OCI-M2 (cell line): Measurements from ENCODE around the gene ELK4.
"Not testable (repeated sequence)": the region's sequence is repeated elsewhere in the genome, so short reads cannot be mapped to it uniquely, and the experiment has no call there.

Experiments
- DNase-seq: peaks from one replicate; lab custom pipeline; 2025; ENCODE audit not compliant: unreplicated experiment; lab: John Stamatoyannopoulos, UW

The ELK4 gene

GRCh38 chr1:205665201-205666045 lies 33.6 kb upstream of the ELK4 start:
- DNase-seq, result no peak

DNA sequence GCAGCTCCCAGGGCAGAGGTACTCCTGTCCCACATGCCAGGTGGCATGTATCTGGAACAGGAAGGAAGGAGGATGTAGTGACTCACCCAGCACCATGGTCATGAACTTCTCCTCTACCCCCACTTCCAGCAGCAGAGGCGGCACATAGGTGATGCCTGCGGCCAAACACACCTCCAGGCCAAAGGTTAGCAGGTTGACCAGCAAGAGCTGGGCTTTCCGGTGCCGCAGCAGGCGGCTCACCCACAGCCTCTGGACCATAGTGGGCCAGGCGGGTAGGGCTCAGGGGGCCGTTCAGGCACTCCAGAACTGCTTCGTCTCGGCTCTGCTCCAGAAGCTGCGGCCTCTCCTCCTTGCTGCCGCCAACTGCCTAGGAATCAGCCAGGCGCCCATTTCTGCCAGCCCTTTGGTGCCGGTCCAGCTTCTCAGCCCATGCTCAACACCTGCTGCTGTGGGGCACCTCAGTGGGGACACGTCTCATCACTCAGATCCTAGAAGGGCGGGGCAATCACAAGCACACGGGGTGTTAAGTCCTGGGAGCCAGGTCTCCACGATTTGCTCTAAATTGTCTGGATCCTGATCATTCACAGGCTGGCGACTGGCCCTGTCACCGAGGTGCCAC lies 32.7 kb upstream of the ELK4 start:
- no peak for DNase-seq

- DNase-seq, result no peak
Measured at GRCh38 chr1:205663286-205663936, 31.6 kb upstream of the ELK4 start.

DNA sequence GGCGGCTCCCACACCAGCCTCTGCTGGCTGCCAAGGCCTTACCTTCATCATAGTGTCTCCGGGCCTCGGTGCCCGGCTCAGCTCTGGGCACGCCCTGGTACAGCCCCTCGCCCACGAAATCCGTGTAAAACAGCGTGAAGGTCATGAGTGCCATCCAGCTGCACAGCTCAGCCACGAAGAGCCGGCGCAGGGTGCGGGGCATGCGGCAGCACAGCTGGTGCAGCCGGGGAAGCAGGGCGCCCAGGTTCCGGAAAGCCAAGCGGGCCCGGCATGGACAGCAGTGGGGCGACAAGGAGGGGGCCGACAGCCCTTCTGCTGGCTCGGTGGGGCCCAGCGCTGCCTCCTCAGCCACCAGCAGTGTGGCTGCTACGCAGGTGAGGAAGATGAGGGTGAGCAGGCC lies 31.0 kb upstream of the ELK4 start:
- DNase-seq, result no peak

GRCh38 chr1:205662135-205662738 lies 30.4 kb upstream of the ELK4 start:
- no peak for DNase-seq

DNA sequence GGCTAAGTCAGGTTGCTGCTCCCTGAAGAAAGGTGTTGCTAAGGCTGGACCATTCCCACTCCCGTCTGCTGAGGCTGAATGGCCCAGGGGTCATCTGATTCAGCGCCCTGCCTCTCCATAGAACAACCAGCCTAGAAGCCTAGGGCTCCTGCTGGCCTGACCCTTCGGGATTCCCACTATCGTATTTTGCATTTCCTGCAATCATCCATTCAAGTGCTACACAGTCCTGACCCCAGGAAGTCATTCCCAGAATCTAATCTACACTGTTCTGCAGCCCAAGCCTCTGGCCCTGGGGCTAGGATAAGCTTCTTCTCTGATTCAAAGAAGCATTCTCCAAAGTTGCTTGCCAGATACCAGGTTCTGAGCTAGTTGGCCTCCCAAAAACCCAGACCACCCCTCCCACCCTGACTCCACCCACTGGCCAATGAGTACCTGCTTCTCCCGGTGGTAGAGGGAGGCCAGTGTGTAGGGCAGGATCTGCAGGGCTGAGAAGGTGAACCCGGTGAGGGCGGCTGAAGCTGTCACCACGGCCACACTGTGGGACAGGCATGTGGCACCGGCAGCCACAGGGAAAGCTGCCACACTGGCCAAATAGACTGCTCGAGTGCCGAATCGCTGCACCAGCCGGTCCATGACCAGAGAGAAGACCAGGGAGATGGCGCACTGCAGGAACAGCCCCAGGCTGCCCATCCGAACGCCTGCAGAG lies 29.8 kb upstream of the ELK4 start:
- no peak for DNase-seq

GRCh38 chr1:205660361-205660760 lies 28.6 kb upstream of the ELK4 start:
- no peak for DNase-seq

GRCh38 chr1:205658943-205659581 lies 27.3 kb upstream of the ELK4 start:
- peak; percentile 35 for DNase-seq

- no peak for DNase-seq
Measured at GRCh38 chr1:205656236-205656635, 24.4 kb upstream of the ELK4 start.

GRCh38 chr1:205652984-205653383 lies 21.2 kb upstream of the ELK4 start:
- DNase-seq, result no peak

DNA sequence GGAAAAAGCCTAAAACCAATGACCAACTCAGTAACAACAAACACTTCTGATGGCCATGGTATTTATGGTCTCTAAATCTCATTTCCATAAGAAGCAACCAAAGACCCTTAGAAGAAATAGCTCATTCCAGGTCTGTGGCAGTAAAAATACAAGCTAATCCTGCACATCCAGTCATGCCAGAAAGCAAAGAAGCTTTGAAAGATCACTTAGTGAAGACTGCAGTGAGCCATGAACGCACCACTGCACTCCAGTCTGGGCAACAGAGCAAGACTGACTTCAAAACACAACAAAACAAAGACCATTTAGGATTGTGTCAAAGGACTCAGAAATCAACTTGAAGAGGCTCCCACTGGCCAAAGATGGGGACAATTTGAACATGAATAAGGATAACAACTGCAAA lies 18.4 kb upstream of the ELK4 start:
- no peak for DNase-seq

DNA sequence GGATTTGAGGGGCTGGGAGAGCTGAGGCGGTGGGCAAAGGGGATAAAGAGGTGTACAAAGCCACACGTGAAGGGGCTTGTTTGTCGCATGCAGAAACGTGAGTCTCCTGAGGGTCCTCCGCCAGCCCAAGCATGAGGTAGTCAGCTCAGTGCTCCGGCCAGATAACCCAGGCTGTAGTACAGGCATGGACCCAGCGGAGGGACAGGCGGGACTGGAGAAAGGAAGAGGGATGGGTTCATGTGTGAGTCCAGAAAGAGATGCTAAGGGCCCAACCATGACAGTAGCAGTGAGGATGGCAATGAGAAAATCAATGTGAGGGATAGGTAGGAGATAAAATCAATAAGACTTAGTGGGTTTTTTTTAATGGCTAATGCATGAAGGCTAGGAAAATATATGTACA lies 13.7 kb upstream of the ELK4 start:
- no peak for DNase-seq

DNA sequence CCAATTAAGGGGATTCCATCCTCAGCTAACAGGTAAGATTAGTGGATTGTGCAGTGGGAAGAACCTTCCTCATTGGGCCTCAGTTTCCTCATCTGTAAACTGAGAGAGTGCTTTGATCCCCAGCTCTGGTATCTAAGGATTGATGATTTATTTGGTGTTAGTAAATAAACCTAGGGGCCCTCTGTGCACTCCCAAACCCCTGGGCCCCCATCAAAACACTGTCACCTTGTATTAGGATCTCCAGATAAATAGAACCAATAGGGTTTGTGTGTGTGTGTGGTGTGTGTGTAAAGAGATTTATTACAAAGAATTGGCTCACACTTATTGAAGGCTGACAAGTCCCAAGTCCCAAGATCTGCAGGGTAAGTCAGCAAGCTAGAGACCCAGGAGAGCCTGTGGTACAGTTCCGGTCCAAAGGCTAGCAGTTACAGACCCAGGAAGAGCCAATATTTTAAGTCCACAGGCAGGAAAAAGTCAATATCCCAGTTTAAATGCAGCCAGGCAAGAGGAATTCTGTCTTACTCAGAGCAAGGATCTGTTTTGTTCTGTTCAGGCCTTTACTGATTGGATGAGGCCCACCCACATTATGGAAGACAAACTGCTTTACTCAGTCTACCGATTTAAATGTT lies 11.0 kb upstream of the ELK4 start:
- DNase-seq, result no peak

DNA sequence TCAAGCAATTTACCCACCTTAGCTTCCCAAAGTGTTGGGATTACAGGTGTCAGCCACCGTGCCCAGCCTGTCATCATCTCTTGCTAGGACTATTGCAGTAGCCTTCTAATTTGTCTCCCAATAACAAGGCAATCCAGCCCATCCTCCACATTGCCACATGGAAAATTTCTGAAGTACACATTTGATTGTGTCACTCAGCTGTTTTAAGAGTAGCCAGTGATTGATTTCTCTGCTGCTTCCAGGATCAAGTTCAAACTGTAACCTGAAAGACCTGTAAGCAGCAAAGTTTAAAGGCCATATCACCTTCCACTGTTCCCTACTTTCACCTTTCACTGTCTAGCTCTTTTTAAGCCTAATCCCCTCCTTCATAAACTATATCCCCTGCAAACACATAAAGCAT lies 7.8 kb upstream of the ELK4 start:
- no peak for DNase-seq

- no peak for DNase-seq
Measured at GRCh38 chr1:205637854-205638468, 6.2 kb upstream of the ELK4 start.

GRCh38 chr1:205636732-205637131 lies 4.9 kb upstream of the ELK4 start:
- no peak for DNase-seq

DNA sequence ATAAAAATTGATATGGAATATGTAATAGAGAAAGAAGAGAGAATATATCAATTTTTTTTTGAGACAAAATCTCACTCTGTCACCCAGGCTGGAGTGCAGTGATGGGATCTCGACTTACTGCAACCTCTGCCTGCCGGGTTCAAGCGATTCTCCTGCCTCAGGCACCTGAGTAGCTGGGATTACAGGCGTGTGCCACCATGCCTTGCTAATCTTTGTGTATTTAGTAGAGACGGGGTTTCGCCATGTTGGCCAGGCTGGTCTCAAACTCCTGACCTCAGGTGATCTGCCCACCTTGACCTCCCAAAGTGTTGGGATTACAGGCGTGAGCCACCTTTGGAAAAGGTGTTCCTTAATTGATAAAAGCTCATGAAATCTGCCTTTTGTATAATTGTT lies 4.3 kb upstream of the ELK4 start:
- not testable (repeated sequence) for DNase-seq

- DNase-seq, result no peak
Measured at GRCh38 chr1:205633421-205633976, 1.7 kb upstream of the ELK4 start.

GRCh38 chr1:205632669-205633169 lies 908 bp upstream of the ELK4 start:
- no peak for DNase-seq
